Measurements from ENCODE around the gene NTN5.

The NTN5 gene

GRCh38 chr19:48613024-48613851 lies 59.6 kb downstream of the NTN5 start:
- Histone ChIP-seq H3K9me3 (ENCODE audit: control extremely low read depth in 1 of 5, control insufficient read depth in 4 of 5, insufficient read depth in 2 of 5, low read depth in 1 of 5, low read length in 4 of 5) (no peaks in the 10 kb centered on the region), H3K4me1 (ENCODE audit: control extremely low read depth in 1 of 4, control insufficient read depth in 4 of 4, insufficient read depth in 4 of 4, low read length in 3 of 4) (peaks cover 7 to 34% (median 21%) of the 10 kb centered on the region in 4 experiments), H3K27me3 (replicated peaks in 2 of 5; ENCODE audit: control insufficient read depth in 4 of 5, insufficient read depth in 5 of 5, low read length in 4 of 5) (no peaks in the 10 kb centered on the region), H3K27ac (ENCODE audit: insufficient read depth in 1 of 2, low read depth in 1 of 2, low read length in 2 of 2, poor library complexity in 1 of 2, severe bottlenecking in 2 of 2) (no peak overlapping the region), H3K36me3 (ENCODE audit: control insufficient read depth in 4 of 4, insufficient read depth in 4 of 4, low read length in 3 of 4) (peaks cover 13 to 37% (median 24%) of the 10 kb centered on the region in 4 experiments), H3K4me3 (ENCODE audit: control insufficient read depth in 1 of 7, extremely low read depth in 1 of 7, insufficient read depth in 4 of 7, low read depth in 2 of 7, low read length in 6 of 7) (no peak overlapping the region)
- ChIA-PET CTCF (no interaction called here), POLR2A (interaction anchor here (0.6 kb wide), 3 partner anchors 12 to 332 kb away, joined by 3 to 4 read pairs (median 3); no protein-coding TSS in a partner anchor)
- no peak for DNase-seq
- WGBS (ENCODE audit: insufficient coverage): 94% methylated on average over 34 of the region's 39 CpGs

GRCh38 chr19:48611872-48612271 lies 60.9 kb downstream of the NTN5 start:
- CTCF ChIA-PET: no interaction called here
- POLR2A ChIA-PET: no interaction called here
- H3K27me3 ChIP-seq (replicated peaks in 2 of 5; ENCODE audit: control insufficient read depth in 4 of 5, insufficient read depth in 5 of 5, low read length in 4 of 5): no peaks in the 10 kb centered on the region
- H3K9me3 ChIP-seq (ENCODE audit: control extremely low read depth in 1 of 5, control insufficient read depth in 4 of 5, insufficient read depth in 2 of 5, low read depth in 1 of 5, low read length in 4 of 5): no peaks in the 10 kb centered on the region
- over 99% methylated on average over 14 of the region's 14 CpGs for WGBS (ENCODE audit: insufficient coverage)
- H3K4me3 ChIP-seq (ENCODE audit: control insufficient read depth in 1 of 7, extremely low read depth in 1 of 7, insufficient read depth in 4 of 7, low read depth in 2 of 7, low read length in 6 of 7): no peak overlapping the region
- peaks cover 11 to 27% (median 17%) of the 10 kb centered on the region in 4 experiments for H3K36me3 ChIP-seq (ENCODE audit: control insufficient read depth in 4 of 4, insufficient read depth in 4 of 4, low read length in 3 of 4)
- peaks cover 0 to 21% (median 7%) of the 10 kb centered on the region in 4 experiments for H3K4me1 ChIP-seq (ENCODE audit: control extremely low read depth in 1 of 4, control insufficient read depth in 4 of 4, insufficient read depth in 4 of 4, low read length in 3 of 4)
- H3K27ac ChIP-seq (ENCODE audit: insufficient read depth in 1 of 2, low read depth in 1 of 2, low read length in 2 of 2, poor library complexity in 1 of 2, severe bottlenecking in 2 of 2): no peak overlapping the region
- DNase-seq: no peak
